GM12864 (cell line): ENCODE measurements around the gene MBNL2.

Experiments
- DNase-seq: peaks from one replicate; pipeline ENCODE4 v3.0.0-alpha.2; 2011; ENCODE audit warnings: low read depth
- H3K4me3 ChIP-seq: 2 replicates; pipeline ENCODE4 v1.5.1; 2011; ENCODE audit warnings: mild to moderate bottlenecking, low read depth, low read length, control low read depth
- CTCF ChIP-seq: IDR thresholded peaks from 2 replicates; pipeline ENCODE4 v1.5.1; 2011; ENCODE audit warnings: low read depth, mild to moderate bottlenecking, moderate library complexity, low read length, control low read depth, inconsistent platforms; ENCODE audit errors: missing control alignments

Gene MBNL2

GRCh38 chr13:97316390-97316789, 94.3 kb downstream of the MBNL2 start:
- TF ChIP-seq CTCF = no peak
- DNase-seq = no peak
- H3K4me3 ChIP-seq = no peak overlapping the region

- DNase-seq = no peak
- H3K4me3 ChIP-seq = no peak overlapping the region
- TF ChIP-seq CTCF = no peak
Measured at GRCh38 chr13:97317933-97318332, 95.8 kb downstream of the MBNL2 start.

GRCh38 chr13:97318532-97318931, 96.4 kb downstream of the MBNL2 start:
- no peak for DNase-seq
- H3K4me3 ChIP-seq = no peak overlapping the region
- TF ChIP-seq CTCF = no peak

GRCh38 chr13:97319113-97319720, 97.1 kb downstream of the MBNL2 start:
- DNase-seq = no peak
- no peak overlapping the region for H3K4me3 ChIP-seq
- TF ChIP-seq CTCF = no peak

GRCh38 chr13:97321101-97321500, 99.0 kb downstream of the MBNL2 start:
- H3K4me3 ChIP-seq = no peak overlapping the region
- TF ChIP-seq CTCF = no peak
- no peak for DNase-seq

- DNase-seq = no peak
- TF ChIP-seq CTCF = no peak
Measured at GRCh38 chr13:97321616-97322321, 99.6 kb downstream of the MBNL2 start.

GRCh38 chr13:97322740-97323342, 100.7 kb downstream of the MBNL2 start:
- DNase-seq = no peak
- TF ChIP-seq CTCF = no peak
- H3K4me3 ChIP-seq = no peak overlapping the region

More at GRCh38 chr13:97321616-97322321, 99.6 kb downstream of the MBNL2 start:
- no peak overlapping the region for H3K4me3 ChIP-seq
